Measurements from ENCODE around the gene SNX20.

DNA sequence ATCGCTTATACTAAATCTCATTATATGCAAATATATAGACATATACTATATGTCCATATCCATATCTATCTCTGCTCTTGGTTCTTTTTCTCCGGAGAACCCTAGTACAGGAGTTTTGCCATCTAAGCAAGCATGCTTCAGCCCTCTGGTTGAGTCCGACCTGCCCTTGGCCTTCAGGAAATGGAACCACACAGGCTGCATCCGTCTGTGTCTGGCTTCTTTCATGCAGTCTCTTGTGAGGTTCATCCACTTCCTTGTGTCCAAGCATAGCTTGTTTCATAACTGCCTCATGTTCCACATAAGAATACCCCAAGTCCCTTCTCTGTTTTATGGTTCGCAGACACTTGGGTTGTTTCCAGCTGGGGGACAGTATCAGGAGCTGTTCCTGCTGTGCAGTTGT, 16.8 kb downstream of the SNX20 start:
- TF ChIP-seq YY1 (IDR thresholded peaks at IDR 0.05; ENCODE audit: insufficient read depth, insufficient read length), result no peak
- TF ChIP-seq ZNF274 (IDR thresholded peaks at IDR 0.05; ENCODE audit: low read depth, low read length), result no peak
